Endodermal cell (in vitro differentiated cells): ENCODE data around the gene GALNT5. TPM values are rescaled to one million over a fixed set of nuclear protein-coding genes. Genes with fewer than 3 reads are reported as not detected.

Experiments used
- DNase-seq: peaks from one replicate; pipeline ENCODE4 v3.0.0-alpha.2; 2017
- H3K27ac ChIP-seq: 2 replicates; pipeline ENCODE4 v1.5.1; 2013; ENCODE audit warnings: mild to moderate bottlenecking, low read depth, low read length, moderate library complexity
- H3K27me3 ChIP-seq: 2 replicates; pipeline ENCODE4 v1.6.1; 2013; ENCODE audit warnings: mild to moderate bottlenecking, low read length, moderate library complexity; ENCODE audit not compliant: insufficient read depth, control insufficient read depth, poor library complexity, severe bottlenecking
- H3K36me3 ChIP-seq: 2 replicates; pipeline ENCODE4 v1.7.0; 2013; ENCODE audit warnings: mild to moderate bottlenecking, low read length, moderate library complexity; ENCODE audit not compliant: control insufficient read depth, insufficient read depth
- H3K4me1 ChIP-seq: one replicate; pipeline ENCODE4 v1.7.0; 2013; ENCODE audit warnings: low read length; ENCODE audit not compliant: control insufficient read depth, insufficient read depth
- H3K4me3 ChIP-seq: 2 replicates; pipeline ENCODE4 v1.5.1; 2013; ENCODE audit warnings: mild to moderate bottlenecking, low read length, moderate library complexity
- H3K9ac ChIP-seq: 2 replicates; pipeline ENCODE4 v1.6.1; 2013; ENCODE audit warnings: mild to moderate bottlenecking, low read length, moderate library complexity; ENCODE audit not compliant: poor library complexity, severe bottlenecking; ENCODE audit errors: extremely low read depth
- H3K9me3 ChIP-seq: 2 replicates; pipeline ENCODE4 v1.6.1; 2013; ENCODE audit warnings: mild to moderate bottlenecking, low read length, moderate library complexity; ENCODE audit not compliant: control insufficient read depth
- H3K27ac Mint-ChIP-seq: 2 replicates; pipeline ENCODE4 v1.8.0; 2020; ENCODE audit warnings: mixed read lengths
- H3K27me3 Mint-ChIP-seq: 2 replicates; pipeline ENCODE4 v1.8.0; 2021; ENCODE audit warnings: mild to moderate bottlenecking, mixed read lengths; ENCODE audit not compliant: insufficient read depth
- H3K36me3 Mint-ChIP-seq: 2 replicates; pipeline ENCODE4 v1.8.0; 2020; ENCODE audit warnings: low read depth, mixed read lengths
- H3K4me1 Mint-ChIP-seq: 2 replicates; pipeline ENCODE4 v1.8.0; 2020; ENCODE audit warnings: mixed read lengths
- H3K4me3 Mint-ChIP-seq: 2 replicates; pipeline ENCODE4 v1.8.0; 2020; ENCODE audit warnings: mild to moderate bottlenecking, moderate library complexity, mixed read lengths
- H3K9me3 Mint-ChIP-seq: 2 replicates; pipeline ENCODE4 v1.8.0; 2020; ENCODE audit warnings: mild to moderate bottlenecking, mixed read lengths
- WGBS, 2 experiments: methylation state at CpG; one replicate each; pipeline versions ENCODE4 v1.1.5 to v1.1.7; 2013; ENCODE audit warnings: missing lambda C conversion rate in 2 of 2, mixed read lengths in 1 of 2; ENCODE audit not compliant: insufficient coverage in 1 of 2, insufficient read length in 1 of 2; 5-methylcytosine and 5-hydroxymethylcytosine counted together
- total RNA-seq, 2 donors: library from RNA; stranded (reverse); fragmentation: NEBNext Ultra II Directional in 1 of 2; extraction: Animal tissue kit (Norgen Biotek cat#: 25700) in 1 of 2; gene quantifications; 2 replicates in 1 of 2; 3 replicates in 1 of 2; pipeline ENCODE4 v1.2.1, GENCODE V29; 2021
- TF ChIP-seq, protein P1 (sequence below): fragments of 200-600 bp; sonication (generic); conservative IDR thresholded peaks from 2 replicates; pipeline ENCODE4 v1.5.0; 2021; ENCODE audit warnings: antibody characterized with exemption, mild to moderate bottlenecking

Gene GALNT5
- total RNA-seq, 2 donors from 2014 or later = 0.11 TPM; not detected in 1

- Histone ChIP-seq H3K4me3 (no peak overlapping the region), H3K27me3 (no peaks in the 10 kb centered on the region), H3K9me3 (peaks cover 19% of the 10 kb centered on the region), H3K27ac (no peak overlapping the region), H3K4me1 (no peaks in the 10 kb centered on the region), H3K36me3 (no peaks in the 10 kb centered on the region), H3K9ac (no peak overlapping the region)
- TF ChIP-seq, protein P1, sequence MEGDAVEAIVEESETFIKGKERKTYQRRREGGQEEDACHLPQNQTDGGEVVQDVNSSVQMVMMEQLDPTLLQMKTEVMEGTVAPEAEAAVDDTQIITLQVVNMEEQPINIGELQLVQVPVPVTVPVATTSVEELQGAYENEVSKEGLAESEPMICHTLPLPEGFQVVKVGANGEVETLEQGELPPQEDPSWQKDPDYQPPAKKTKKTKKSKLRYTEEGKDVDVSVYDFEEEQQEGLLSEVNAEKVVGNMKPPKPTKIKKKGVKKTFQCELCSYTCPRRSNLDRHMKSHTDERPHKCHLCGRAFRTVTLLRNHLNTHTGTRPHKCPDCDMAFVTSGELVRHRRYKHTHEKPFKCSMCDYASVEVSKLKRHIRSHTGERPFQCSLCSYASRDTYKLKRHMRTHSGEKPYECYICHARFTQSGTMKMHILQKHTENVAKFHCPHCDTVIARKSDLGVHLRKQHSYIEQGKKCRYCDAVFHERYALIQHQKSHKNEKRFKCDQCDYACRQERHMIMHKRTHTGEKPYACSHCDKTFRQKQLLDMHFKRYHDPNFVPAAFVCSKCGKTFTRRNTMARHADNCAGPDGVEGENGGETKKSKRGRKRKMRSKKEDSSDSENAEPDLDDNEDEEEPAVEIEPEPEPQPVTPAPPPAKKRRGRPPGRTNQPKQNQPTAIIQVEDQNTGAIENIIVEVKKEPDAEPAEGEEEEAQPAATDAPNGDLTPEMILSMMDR = no peak
- no peak overlapping the region for H3K4me3 Mint-ChIP-seq
- peaks cover 4% of the 10 kb centered on the region for H3K36me3 Mint-ChIP-seq
- H3K4me1 Mint-ChIP-seq = peaks cover 5% of the 10 kb centered on the region
- H3K27me3 Mint-ChIP-seq = no peaks in the 10 kb centered on the region
- DNase-seq = no peak
- peaks cover 26% of the 10 kb centered on the region for H3K9me3 Mint-ChIP-seq
- no peak overlapping the region for H3K27ac Mint-ChIP-seq
- WGBS, 2 experiments = 89 to 90% methylated on average over 2 of the region's 2 CpGs
Observed at GRCh38 chr2:157359628-157360027, 102.1 kb downstream of the GALNT5 start.

- no peak for DNase-seq
- Histone ChIP-seq H3K9me3 (peaks cover 19% of the 10 kb centered on the region), H3K36me3 (no peaks in the 10 kb centered on the region), H3K27ac (no peak overlapping the region), H3K27me3 (no peaks in the 10 kb centered on the region), H3K9ac (no peak overlapping the region), H3K4me1 (no peaks in the 10 kb centered on the region), H3K4me3 (no peak overlapping the region)
- H3K9me3 Mint-ChIP-seq = peaks cover 26% of the 10 kb centered on the region
- TF ChIP-seq, protein P1 = no peak
- H3K4me3 Mint-ChIP-seq = no peak overlapping the region
- H3K36me3 Mint-ChIP-seq = peaks cover 4% of the 10 kb centered on the region
- H3K4me1 Mint-ChIP-seq = no peaks in the 10 kb centered on the region
- H3K27ac Mint-ChIP-seq = no peak overlapping the region
- no peaks in the 10 kb centered on the region for H3K27me3 Mint-ChIP-seq
Observed at GRCh38 chr2:157361526-157361925, 104.0 kb downstream of the GALNT5 start.

GRCh38 chr2:157362627-157363026 is 105.1 kb downstream of the GALNT5 start:
- Mint-ChIP-seq H3K4me1 (no peaks in the 10 kb centered on the region), H3K4me3 (no peak overlapping the region), H3K36me3 (peaks cover 4% of the 10 kb centered on the region), H3K27me3 (no peaks in the 10 kb centered on the region), H3K9me3 (peaks cover 26% of the 10 kb centered on the region), H3K27ac (no peak overlapping the region)
- Histone ChIP-seq H3K9me3 (peaks cover 19% of the 10 kb centered on the region), H3K27me3 (no peaks in the 10 kb centered on the region), H3K27ac (no peak overlapping the region), H3K36me3 (no peaks in the 10 kb centered on the region), H3K9ac (no peak overlapping the region), H3K4me3 (no peak overlapping the region), H3K4me1 (no peaks in the 10 kb centered on the region)
- TF ChIP-seq, protein P1 = no peak
- WGBS, 2 experiments = 98% methylated on average over 2 of the region's 2 CpGs; no CpG with 5 or more reads in 1 of the 2 experiments
- no peak for DNase-seq
